HG03457 (cell line): Measurements from ENCODE around the gene PAPOLA.
"Not testable (repeated sequence)": the region's sequence is repeated elsewhere in the genome, so short reads cannot be mapped to it uniquely, and the experiment has no call there.

Experiments
- ATAC-seq: cut with Tn5 transposase; IDR thresholded peaks from one replicate; pipeline ENCODE4 v1.9.1; 2021; ENCODE audit warnings: moderate number of reproducible peaks; ENCODE audit not compliant: unreplicated experiment

Gene PAPOLA

DNA sequence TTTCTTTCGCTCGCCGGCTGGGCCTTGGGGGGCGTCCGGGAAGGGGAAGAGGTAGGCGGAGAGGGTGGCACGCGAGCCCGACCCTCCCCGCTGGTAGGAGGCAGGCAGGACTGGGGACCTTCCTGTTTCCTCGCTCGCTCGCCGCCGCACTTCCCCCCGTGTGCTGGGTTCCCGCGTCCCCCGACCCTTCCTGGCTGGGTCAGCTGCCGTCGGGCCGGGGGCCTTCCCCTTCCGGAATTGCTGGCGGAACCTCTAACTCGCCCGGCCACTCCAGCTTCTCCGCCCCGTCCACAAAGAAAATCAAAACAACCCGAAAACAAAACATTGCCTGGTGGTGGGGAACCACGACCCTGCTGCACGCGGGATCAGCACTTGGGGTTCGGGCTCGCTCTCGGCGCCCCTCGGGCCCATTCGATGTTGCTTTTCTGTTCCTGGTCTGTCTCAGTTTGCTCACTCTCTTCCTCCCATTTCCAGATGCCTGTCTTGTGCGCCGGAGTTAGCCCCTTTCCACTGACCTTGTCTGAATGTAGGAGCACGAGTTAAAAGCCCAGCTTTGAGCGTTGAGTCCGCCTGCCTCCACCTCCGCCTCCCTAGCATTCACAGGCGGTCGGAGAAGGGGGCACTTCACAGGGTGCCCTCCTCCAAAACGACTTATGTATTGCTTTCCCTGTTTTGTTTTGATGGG, 581 bp downstream of the PAPOLA start:
- ATAC-seq, result peak; percentile 27

DNA sequence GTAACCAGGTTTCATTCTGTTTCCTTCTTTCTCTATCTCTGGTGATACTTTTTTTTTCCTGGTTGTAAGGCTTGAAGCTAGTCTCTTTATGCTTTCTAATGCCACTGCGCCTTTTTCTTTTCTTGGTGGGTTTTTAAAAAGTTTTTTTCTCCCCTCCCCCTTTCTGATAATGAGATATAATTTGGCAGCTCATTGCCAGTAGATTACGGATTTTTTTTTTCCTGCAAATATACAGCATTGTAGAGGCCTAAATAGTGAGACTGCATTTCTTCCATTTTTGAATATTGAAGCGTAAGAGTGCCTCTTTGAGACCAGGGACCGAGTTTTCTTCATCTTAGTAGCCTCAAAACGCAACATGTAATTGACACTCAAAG, 1.1 kb downstream of the PAPOLA start:
- ATAC-seq, result no peak

DNA sequence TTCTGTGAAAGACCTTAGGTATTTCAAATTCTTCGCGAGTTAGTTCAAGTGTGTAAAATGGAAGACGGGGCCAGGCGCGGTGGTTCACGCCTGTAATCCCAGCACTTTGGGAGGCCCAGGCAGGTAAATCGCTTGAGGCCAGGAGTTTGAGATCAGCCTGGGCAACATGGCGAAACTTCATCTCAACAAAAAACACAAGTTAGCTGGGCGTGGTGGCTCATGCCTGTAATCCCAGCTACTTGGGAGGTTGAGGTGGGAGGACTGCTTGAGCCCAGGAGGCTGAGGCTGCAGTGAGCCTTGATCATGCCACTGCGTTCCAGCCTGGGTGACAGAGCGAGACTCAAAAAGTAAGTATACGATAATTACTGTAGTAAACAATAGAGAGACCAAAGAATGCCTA, 2.2 kb downstream of the PAPOLA start:
- ATAC-seq, result not testable (repeated sequence)

GRCh38 chr14:96507723-96508122, 5.5 kb downstream of the PAPOLA start:
- no peak for ATAC-seq

- no peak for ATAC-seq
Measured at GRCh38 chr14:96508900-96509299, 6.7 kb downstream of the PAPOLA start.

DNA sequence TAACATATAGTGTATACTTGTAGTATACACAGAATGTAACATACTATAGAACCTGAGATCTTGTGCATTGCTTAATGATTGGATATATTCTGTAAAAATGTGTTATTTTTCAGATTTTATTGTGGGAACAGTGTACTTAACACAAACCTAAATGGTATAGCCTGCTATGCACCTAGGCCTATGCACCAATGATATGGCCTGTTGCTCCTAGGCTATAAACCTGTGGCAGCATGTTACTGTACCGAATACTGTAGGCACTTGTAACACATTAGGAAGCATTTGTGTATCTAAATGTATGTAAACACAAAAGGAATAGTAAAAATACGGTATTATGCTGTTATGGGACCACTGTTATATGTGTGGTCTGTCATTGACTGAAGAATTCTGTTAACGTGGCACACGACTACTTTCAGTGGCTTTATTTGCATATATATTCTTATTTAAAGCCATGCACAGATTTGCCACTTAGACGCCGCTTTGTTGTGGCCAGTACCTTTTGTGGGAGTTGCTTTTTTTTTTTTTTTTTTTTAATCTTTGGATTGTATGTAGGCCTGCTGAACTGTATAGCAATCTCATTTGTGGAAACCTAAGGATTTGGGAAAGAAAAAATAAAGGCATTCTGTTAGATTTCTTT, 7.4 kb downstream of the PAPOLA start:
- ATAC-seq, result no peak

DNA sequence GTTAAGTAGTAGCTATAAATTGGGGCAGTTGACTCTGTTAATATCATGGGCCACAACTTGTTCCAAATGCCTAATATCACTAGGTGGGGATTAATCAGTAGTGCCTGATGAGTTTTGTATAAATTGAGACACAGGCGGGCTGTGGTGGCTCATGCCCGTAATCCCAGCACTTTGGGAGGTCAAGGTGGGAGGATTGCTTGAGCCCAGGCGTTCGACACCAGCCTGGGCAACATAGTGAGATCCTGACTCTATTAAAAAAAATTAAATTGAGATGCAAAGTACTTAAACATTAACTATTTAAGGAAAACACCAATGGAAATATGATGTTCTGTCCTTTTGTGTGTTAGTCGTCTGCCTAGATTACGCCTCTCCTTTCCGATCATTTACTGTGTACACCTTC, 9.0 kb downstream of the PAPOLA start:
- no peak for ATAC-seq

DNA sequence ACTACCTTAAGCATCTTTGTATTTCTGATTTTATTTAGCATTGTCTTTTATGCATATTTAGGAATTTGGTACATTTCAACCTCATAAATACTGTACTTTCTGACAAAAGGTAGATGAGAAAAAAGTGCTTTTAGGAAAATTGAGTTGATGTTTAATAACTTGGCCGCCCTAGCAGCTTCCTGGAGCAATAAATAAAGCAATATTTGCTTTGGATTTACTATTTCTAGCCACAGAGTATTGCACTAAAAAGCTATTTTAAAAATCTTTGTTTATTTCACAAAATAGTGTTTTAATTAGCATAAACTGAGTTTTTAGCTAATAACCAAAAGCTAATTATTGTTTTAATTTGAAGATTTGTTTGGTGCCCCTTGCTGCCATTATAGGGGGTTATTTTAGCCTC, 9.5 kb downstream of the PAPOLA start:
- no peak for ATAC-seq

DNA sequence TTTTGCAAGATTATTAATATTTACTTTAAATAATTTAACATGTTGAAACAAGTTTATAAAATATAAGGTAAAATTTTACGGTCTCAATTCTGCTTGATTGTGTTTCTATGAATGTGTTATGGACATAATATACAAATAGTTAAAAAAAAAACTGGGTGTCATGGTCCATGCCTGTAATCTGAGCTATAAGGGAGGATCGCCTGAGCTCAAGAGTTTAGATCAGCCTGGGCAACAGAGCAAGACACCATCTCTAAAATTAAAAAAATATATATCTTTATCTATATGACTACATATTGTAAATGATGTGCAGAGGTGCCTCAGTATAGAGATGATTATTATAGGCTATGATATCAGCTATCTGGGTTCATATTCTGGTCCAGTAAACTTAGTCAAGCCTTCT, 9.9 kb downstream of the PAPOLA start:
- ATAC-seq, result no peak

DNA sequence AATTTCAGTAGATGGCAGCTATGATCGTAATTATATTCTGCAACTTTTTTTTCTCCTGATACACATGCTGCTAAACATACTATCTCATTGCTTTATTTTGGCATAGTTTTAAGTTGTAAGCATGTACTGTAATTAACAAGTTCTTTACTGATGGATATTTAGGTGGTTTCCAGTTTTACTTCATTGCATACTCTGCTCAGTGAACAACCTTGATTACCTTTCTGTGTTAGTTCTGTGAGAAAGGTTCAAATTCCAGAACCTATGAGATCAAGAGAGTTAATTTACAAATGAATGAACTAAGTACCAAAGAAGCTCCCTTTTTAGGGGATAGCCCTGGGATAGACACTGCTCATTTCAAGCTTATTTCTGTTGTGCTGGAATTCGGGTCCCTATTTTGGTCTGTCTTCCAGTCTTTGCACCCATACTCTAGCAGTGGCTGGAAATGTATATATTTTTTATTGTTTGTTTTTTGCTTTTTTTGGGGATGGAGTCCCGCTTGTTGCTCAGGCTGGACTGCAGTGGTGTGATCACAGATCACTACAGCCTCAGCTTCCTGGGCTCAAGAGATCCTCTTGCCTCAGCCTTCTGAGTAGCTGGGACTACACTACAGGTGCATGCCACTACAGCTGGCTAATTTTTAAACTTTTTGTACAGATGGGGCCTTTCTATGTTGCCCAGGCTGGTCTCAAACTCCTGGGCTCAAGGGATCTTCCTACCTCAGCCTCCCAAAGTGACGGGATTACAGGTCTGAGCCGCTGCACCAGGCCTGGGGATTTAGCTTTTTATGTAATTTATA, 10.6 kb downstream of the PAPOLA start:
- no peak for ATAC-seq

DNA sequence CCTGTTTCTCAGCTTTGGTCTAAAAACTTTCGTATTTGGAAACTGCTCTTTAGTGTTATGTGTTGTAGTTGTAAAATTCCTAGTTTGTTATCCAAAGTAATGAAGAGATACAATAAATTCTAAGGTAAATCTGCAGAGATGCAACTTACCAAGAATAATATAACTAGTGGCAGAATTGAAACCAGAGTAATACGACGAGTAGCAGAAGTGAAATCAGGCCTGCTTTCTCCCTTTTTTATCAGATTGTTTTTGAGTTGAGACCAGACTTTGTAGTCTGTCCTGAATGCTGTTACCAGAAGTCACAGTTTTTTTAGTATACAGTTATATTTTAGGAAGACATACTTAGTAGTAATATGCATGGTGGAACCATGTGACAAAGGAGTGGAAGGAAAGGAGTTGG, 12.5 kb downstream of the PAPOLA start:
- no peak for ATAC-seq

DNA sequence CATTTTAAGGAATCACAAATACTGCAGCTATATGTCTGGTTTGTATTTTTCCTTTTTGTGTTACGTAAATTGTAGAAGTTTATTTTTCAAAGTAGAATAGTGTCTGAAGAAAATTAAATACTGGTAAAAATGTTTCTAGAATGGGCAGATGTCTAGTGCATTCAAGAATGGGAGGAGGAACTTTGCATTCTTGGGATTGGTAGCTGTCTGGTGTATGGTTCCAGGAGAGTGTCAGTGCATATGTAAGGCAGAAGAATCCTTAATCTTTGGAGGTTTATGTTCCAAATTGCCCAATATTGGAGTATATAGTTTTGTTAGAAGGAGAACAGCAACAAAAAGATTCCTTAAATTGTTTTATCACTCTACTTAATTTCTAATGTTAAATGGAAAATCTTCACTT, 13.5 kb downstream of the PAPOLA start:
- ATAC-seq, result no peak

DNA sequence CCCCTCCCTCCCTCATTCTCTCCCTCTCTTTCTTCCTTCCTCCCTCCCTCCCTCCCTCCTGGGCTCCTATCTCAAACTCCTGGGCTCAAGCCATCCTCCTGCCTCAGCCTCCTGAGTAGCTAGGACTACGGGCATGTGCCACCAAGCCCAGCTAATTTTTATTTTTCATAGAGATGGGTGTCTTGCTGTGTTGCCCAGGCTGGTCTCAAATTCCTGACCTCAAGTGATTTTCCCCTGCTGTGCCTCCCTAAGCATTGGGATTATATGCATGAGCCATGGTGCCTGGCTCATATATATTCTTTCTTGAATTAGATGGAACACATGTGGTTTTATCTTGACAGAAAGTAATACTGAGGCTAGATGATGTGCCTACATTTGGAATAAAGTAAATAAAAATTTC, 14.2 kb downstream of the PAPOLA start:
- ATAC-seq, result no peak

DNA sequence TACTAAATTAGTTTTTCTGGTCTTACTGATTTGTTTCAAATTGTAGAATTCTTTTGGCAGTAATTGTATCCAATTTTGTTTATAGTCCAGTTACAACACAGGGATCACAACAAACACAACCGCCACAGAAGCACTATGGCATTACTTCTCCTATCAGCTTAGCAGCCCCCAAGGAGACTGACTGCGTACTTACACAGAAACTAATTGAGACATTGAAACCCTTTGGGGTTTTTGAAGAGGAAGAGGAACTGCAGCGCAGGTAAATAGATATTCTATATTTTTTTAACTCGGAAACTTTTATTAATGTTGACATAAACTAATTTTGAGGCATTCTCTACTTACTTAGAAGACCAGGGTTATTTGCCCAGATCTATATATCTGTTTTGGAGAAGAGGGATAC, 17.8 kb downstream of the PAPOLA start:
- ATAC-seq, result no peak

GRCh38 chr14:96525452-96525851, 23.3 kb downstream of the PAPOLA start:
- no peak for ATAC-seq

DNA sequence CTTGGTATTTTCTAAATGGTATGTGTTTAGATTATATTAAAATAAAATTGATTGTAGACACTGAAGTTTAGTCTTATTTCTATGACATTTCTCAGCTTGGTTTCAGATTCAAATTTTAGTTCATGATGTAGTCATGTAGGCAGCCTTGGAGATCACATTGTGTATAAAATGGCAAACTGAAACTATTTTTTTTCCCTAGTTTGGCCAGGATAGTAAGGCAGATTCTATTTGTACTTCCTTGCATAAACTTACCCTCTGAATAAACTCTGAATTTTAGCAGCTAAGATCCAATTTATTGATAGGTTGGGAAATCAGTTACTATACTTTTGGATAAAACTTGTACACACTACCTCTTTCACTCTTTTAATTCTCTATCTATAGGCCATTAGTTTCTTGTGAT, 30.4 kb downstream of the PAPOLA start:
- ATAC-seq, result no peak

DNA sequence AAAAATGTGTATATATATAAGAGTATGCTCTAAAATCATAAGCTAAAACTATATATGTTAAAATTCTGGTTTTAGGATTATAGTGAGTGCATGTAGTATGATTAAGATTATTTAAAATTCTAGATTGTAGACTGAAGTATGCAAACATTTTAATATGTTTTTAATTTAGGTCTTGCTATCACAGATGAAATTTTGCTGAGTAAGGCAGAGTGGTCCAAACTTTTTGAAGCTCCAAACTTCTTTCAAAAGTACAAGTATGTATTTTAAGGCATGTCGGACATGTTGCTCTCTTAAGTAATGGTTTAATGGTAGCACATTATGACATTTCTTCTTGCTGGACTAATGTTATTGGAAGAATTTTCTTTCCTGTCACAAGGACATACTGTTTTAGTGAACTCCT, 34.6 kb downstream of the PAPOLA start:
- no peak for ATAC-seq

GRCh38 chr14:96538097-96538989, 36.2 kb downstream of the PAPOLA start:
- no peak for ATAC-seq

- ATAC-seq, result no peak
Measured at GRCh38 chr14:96538990-96539317, 36.8 kb downstream of the PAPOLA start.

DNA sequence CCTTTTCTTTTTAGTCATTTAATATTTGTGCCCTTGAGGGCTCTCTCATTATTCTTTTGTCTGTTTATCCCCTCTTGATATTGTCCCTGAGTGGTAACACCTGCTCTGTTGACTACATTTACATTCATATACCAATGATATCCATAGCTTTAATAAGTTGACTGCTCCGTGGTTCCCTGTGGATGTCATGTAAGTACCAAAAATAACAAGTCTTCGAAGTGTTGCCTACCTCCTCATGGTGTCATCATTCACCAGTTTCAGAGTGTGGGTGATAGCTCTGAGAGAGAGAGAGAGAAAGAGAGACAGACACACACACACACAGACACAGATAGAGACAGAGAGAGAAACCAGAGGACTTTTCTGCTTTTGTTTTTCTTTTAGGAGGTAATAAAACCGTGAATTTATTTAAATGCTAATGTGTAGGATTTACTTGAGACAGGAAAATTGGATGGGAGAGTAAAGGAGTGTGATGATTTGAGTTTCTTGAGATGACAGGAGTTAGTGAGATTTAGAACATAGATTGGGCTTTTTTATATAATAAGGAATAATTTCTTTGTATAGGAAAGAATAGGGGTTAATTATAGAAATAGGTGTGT, 52.2 kb downstream of the PAPOLA start:
- ATAC-seq, result no peak

- ATAC-seq, result no peak
Measured at GRCh38 chr14:96559571-96559970, 57.4 kb downstream of the PAPOLA start.
